Keratinocyte (primary cell): Measurements from ENCODE around the gene OR2A5. TPM values are rescaled to one million over a fixed set of nuclear protein-coding genes. Genes with fewer than 3 reads are reported as not detected.

Source experiments
- DNase-seq: peaks from one replicate; pipeline ENCODE4 v3.0.0-alpha.2; 2011; ENCODE audit warnings: low read depth, missing footprints, low spot score
- FAIRE-seq: peaks from 2 replicates; lab custom pipeline; 2011; peaks lifted over from hg19 to GRCh38; lab: Jason Lieb, UNC
- H2AFZ ChIP-seq: 2 replicates; pipeline ENCODE4 v1.6.0; 2012; ENCODE audit warnings: low read length, control low read depth, inconsistent platforms; ENCODE audit not compliant: control insufficient read depth
- H3K27ac ChIP-seq: 2 replicates; pipeline ENCODE4 v1.5.1; 2011; ENCODE audit warnings: low read length; ENCODE audit not compliant: control insufficient read depth, insufficient read depth
- H3K27me3 ChIP-seq: 3 replicates; pipeline ENCODE4 v1.6.0; 2011; ENCODE audit warnings: low read length; ENCODE audit not compliant: control insufficient read depth, insufficient read depth; ENCODE audit errors: extremely low read depth
- H3K36me3 ChIP-seq, 2 experiments: 2 replicates in 1 of 2; 3 replicates in 1 of 2; pipeline ENCODE4 v1.5.1; 2011; ENCODE audit warnings: low read length in 2 of 2, mild to moderate bottlenecking in 1 of 2; ENCODE audit not compliant: control insufficient read depth in 2 of 2, insufficient read depth in 2 of 2; ENCODE audit errors: extremely low read depth in 1 of 2
- H3K4me1 ChIP-seq: 3 replicates; pipeline ENCODE4 v1.5.1; 2011; ENCODE audit warnings: low read length; ENCODE audit not compliant: control insufficient read depth, insufficient read depth; ENCODE audit errors: extremely low read depth
- H3K4me2 ChIP-seq: 3 replicates; pipeline ENCODE4 v1.6.0; 2011; ENCODE audit warnings: low read depth, low read length; ENCODE audit not compliant: control insufficient read depth, insufficient read depth; ENCODE audit errors: extremely low read depth
- H3K4me3 ChIP-seq, 3 experiments: fragments of 200-600 bp in 1 of 3; sonication (generic) in 1 of 3; 2 replicates in 2 of 3; 3 replicates in 1 of 3; pipeline ENCODE4 v1.5.1; 2011 to 2016; ENCODE audit warnings: low read length in 3 of 3, mild to moderate bottlenecking in 3 of 3, control low read depth in 2 of 3, inconsistent platforms in 1 of 3, low read depth in 1 of 3, mixed read lengths in 1 of 3, mixed run types in 1 of 3, moderate library complexity in 1 of 3; ENCODE audit not compliant: control insufficient read depth in 2 of 3, insufficient read depth in 2 of 3; ENCODE audit errors: extremely low read depth in 1 of 3
- H3K79me2 ChIP-seq: 2 replicates; pipeline ENCODE4 v1.6.0; 2012; ENCODE audit warnings: low read length; ENCODE audit not compliant: control insufficient read depth, insufficient read depth
- H3K9ac ChIP-seq: 3 replicates; pipeline ENCODE4 v1.6.0; 2011; ENCODE audit warnings: low read length; ENCODE audit not compliant: control insufficient read depth, insufficient read depth; ENCODE audit errors: extremely low read depth
- H3K9me1 ChIP-seq: 3 replicates; pipeline ENCODE4 v1.6.0; 2011; ENCODE audit warnings: low read length; ENCODE audit not compliant: control insufficient read depth, insufficient read depth; ENCODE audit errors: extremely low read depth
- H3K9me3 ChIP-seq: 2 replicates; pipeline ENCODE4 v1.5.1; 2012; ENCODE audit warnings: low read depth, low read length; ENCODE audit not compliant: control insufficient read depth
- H4K20me1 ChIP-seq: 3 replicates; pipeline ENCODE4 v1.6.0; 2011; ENCODE audit warnings: low read length; ENCODE audit not compliant: control insufficient read depth, insufficient read depth; ENCODE audit errors: extremely low read depth
- EZH2 ChIP-seq: IDR thresholded peaks from one replicate; pipeline ENCODE4 v1.6.1; 2012; ENCODE audit warnings: inconsistent platforms, mild to moderate bottlenecking, low read length, moderate library complexity
- dilution Hi-C: fragments of 300-500 bp; cut with MboI; formaldehyde crosslinking; loops from one replicate; pipeline ENCODE4 v1.7.0; 2020; ENCODE audit warnings: low sequenced_read_pairs; ENCODE audit not compliant: extremely low pct_ligation_motif_present
- polyA plus RNA-seq, 5 experiments: library from polyadenylated mRNA; depleted of rRNA in 3 of 5; stranded (reverse) in 3 of 5; stranded (forward) in 1 of 5; unstranded in 1 of 5; fragments of >200 nt; gene quantifications; 1 replicate in 1 of 5; 2 replicates in 3 of 5; 3 replicates in 1 of 5; pipeline versions ENCODE4 v1.2.1 to v1.2.3, GENCODE V29; 2011 to 2012; ENCODE audit warnings: missing spikeins in 2 of 5, low read depth in 1 of 5, low replicate concordance in 1 of 5
- TF ChIP-seq, protein P1 (sequence below), 3 experiments: IDR thresholded peaks in 1 of 3; conservative IDR thresholded peaks in 1 of 3; optimal IDR thresholded peaks in 1 of 3; 2 replicates in 2 of 3; 3 replicates in 1 of 3; pipeline versions ENCODE3 to v1.5.1; 2011; ENCODE audit warnings: low read length in 3 of 3, mild to moderate bottlenecking in 3 of 3, moderate library complexity in 2 of 3, control low read depth in 1 of 3, inconsistent platforms in 1 of 3; ENCODE audit not compliant: insufficient read depth in 2 of 3; ENCODE audit errors: extremely low read depth in 1 of 3

Gene OR2A5
- polyA plus RNA-seq, 1 donor (not counting 4 experiments of a cell fraction or from before 2014, with no cell fraction given), result not detected

DNA sequence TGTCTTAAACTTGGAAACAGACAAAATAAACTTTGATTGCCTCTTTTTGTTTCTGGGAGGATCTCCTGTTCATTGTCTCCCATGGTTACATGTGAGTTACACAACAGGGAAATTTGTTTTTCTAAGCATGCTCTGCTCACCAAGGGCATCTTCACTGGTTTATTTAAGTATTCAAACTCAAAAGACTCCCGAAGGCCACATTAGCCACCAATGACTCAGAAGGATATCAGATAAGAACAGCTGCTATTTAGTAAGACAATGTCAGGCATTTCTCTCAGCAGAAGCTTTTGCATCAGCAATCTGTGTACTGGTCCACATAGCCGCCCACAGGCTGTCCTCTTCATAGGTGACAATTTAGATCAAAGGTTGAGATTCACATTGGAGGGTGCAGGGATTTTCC is 29.3 kb upstream of the OR2A5 start:
- Histone ChIP-seq H3K9me1 (no peaks in the 10 kb centered on the region), H3K9me3 (no peaks in the 10 kb centered on the region), H2AFZ (no peak overlapping the region), H3K4me1 (no peaks in the 10 kb centered on the region), H3K9ac (no peak overlapping the region), H3K4me2 (no peak overlapping the region), H4K20me1 (no peaks in the 10 kb centered on the region), H3K4me3 (no peak overlapping the region), H3K36me3 (no peaks in the 10 kb centered on the region), H3K79me2 (no peaks in the 10 kb centered on the region), H3K27me3 (no peaks in the 10 kb centered on the region), H3K27ac (no peak overlapping the region)
- dilution Hi-C loops, result no loop called here
- FAIRE-seq (no peak), DNase-seq (no peak)
- TF ChIP-seq, protein P1, sequence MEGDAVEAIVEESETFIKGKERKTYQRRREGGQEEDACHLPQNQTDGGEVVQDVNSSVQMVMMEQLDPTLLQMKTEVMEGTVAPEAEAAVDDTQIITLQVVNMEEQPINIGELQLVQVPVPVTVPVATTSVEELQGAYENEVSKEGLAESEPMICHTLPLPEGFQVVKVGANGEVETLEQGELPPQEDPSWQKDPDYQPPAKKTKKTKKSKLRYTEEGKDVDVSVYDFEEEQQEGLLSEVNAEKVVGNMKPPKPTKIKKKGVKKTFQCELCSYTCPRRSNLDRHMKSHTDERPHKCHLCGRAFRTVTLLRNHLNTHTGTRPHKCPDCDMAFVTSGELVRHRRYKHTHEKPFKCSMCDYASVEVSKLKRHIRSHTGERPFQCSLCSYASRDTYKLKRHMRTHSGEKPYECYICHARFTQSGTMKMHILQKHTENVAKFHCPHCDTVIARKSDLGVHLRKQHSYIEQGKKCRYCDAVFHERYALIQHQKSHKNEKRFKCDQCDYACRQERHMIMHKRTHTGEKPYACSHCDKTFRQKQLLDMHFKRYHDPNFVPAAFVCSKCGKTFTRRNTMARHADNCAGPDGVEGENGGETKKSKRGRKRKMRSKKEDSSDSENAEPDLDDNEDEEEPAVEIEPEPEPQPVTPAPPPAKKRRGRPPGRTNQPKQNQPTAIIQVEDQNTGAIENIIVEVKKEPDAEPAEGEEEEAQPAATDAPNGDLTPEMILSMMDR (optimal IDR thresholded peaks at IDR 0.05 in 1 of 3, IDR thresholded peaks at IDR 0.05 in 1 of 3, conservative IDR thresholded peaks at IDR 0.05 in 1 of 3; ENCODE audit: extremely low read depth in 1 of 3, insufficient read depth in 2 of 3, low read length in 3 of 3), result no peak
- TF ChIP-seq EZH2, result no peak

DNA sequence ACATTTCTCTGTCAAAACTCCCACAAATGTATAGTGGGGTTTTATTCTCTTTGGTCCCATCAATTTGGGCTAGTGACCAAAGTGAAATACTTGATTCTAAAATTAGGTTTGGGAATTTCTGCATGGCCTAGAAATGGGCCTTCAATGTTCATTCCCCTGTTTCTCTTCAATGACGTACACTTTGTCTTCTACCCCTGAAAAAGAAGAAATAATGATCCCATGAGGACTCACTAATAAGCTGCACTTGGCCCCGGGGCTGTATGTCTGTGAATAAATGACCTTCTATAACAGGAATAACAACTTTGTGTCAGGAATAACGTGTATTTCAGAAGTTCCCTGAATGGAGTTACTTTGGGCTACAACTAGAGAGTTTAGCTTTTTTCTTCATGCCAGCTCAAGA is 28.4 kb upstream of the OR2A5 start:
- H3K4me2 ChIP-seq, result no peak overlapping the region
- H4K20me1 ChIP-seq, result no peaks in the 10 kb centered on the region
- no peaks in the 10 kb centered on the region for H3K4me1 ChIP-seq
- FAIRE-seq, result no peak
- H3K27me3 ChIP-seq, result no peaks in the 10 kb centered on the region
- H3K9me1 ChIP-seq, result no peaks in the 10 kb centered on the region
- no peak overlapping the region for H3K27ac ChIP-seq
- no peak for TF ChIP-seq EZH2
- TF ChIP-seq, protein P1 (optimal IDR thresholded peaks at IDR 0.05 in 1 of 3, IDR thresholded peaks at IDR 0.05 in 1 of 3, conservative IDR thresholded peaks at IDR 0.05 in 1 of 3; ENCODE audit: extremely low read depth in 1 of 3, insufficient read depth in 2 of 3, low read length in 3 of 3), result no peak
- no peak overlapping the region for H3K4me3 ChIP-seq
- H3K9me3 ChIP-seq, result no peaks in the 10 kb centered on the region
- DNase-seq, result no peak
- H3K9ac ChIP-seq, result no peak overlapping the region
- no peak overlapping the region for H2AFZ ChIP-seq
- dilution Hi-C loops, result no loop called here
- no peaks in the 10 kb centered on the region for H3K79me2 ChIP-seq
- H3K36me3 ChIP-seq, result no peaks in the 10 kb centered on the region
